B cell (primary cell): ENCODE measurements around the gene CDH13. TPM values are rescaled to one million over a fixed set of nuclear protein-coding genes. Genes with fewer than 3 reads are reported as not detected.

Experiments used
- ATAC-seq: fragments of 200-7000 bp; cut with Tn5 transposase; one replicate; pipeline ENCODE4 v1.10.0; 2021; ENCODE audit warnings: low read depth, mild to moderate bottlenecking, moderate number of reproducible peaks, moderate library complexity
- CTCF ChIA-PET: fragments of 350-600 bp; sonication (Branson Sonifier 250); formaldehyde crosslinking; loops from one replicate; lab custom pipeline; 2021; ENCODE audit warnings: antibody characterized with exemption, inconsistent platforms; lab: Charles Lee
- POLR2A ChIA-PET: fragments of 350-600 bp; sonication (Branson Sonifier 250); formaldehyde crosslinking; loops from one replicate; lab custom pipeline; 2021; ENCODE audit warnings: antibody characterized with exemption; lab: Charles Lee
- DNase-seq: peaks from one replicate; pipeline ENCODE4 v3.0.0; 2013
- H2AFZ ChIP-seq: 2 replicates; pipeline ENCODE4 v1.6.1; 2012; ENCODE audit warnings: mild to moderate bottlenecking, low read depth, low read length; ENCODE audit not compliant: insufficient read depth, poor library complexity, severe bottlenecking
- H3K27ac ChIP-seq, 2 donors: 1 replicate in 1 of 2; 2 replicates in 1 of 2; pipeline ENCODE4 v1.5.1; 2012 to 2013; ENCODE audit warnings: low read length in 2 of 2, mild to moderate bottlenecking in 2 of 2, moderate library complexity in 1 of 2
- H3K27me3 ChIP-seq, 4 experiments: fragments of 200-600 bp in 1 of 4; sonication (generic) in 1 of 4; replicated peaks in 1 of 4; 1 replicate in 2 of 4; 2 replicates in 2 of 4; pipeline versions ENCODE4 v1.6.1 to v1.7.0; 2013 to 2016; ENCODE audit warnings: low read length in 3 of 4, mild to moderate bottlenecking in 2 of 4, mixed read lengths in 1 of 4, moderate library complexity in 1 of 4; ENCODE audit not compliant: insufficient read depth in 4 of 4, control insufficient read depth in 3 of 4; ENCODE audit errors: control extremely low read depth in 1 of 4
- H3K36me3 ChIP-seq, 2 experiments: replicated peaks in 1 of 2; 1 replicate in 1 of 2; 2 replicates in 1 of 2; pipeline versions ENCODE4 v1.6.1 to v1.7.1; 2013; ENCODE audit warnings: low read length in 1 of 2; ENCODE audit not compliant: insufficient read depth in 2 of 2, control insufficient read depth in 1 of 2; ENCODE audit errors: control extremely low read depth in 1 of 2, extremely low read depth in 1 of 2
- H3K4me1 ChIP-seq, 2 donors: fragments of 200-600 bp in 1 of 2; sonication (generic) in 1 of 2; 1 replicate in 1 of 2; 2 replicates in 1 of 2; pipeline versions ENCODE4 v1.5.1 to v1.6.1; 2013 to 2017; ENCODE audit warnings: low read length in 2 of 2; ENCODE audit not compliant: control insufficient read depth in 2 of 2, insufficient read depth in 2 of 2
- H3K4me2 ChIP-seq: replicated peaks from 2 replicates; pipeline ENCODE3; 2012; ENCODE audit warnings: mild to moderate bottlenecking, low read depth, low read length; ENCODE audit not compliant: poor library complexity, severe bottlenecking
- H3K4me3 ChIP-seq, 5 experiments: fragments of 200-600 bp in 1 of 5; sonication (generic) in 1 of 5; 1 replicate in 3 of 5; 2 replicates in 2 of 5; pipeline versions ENCODE4 v1.5.1 to v1.7.0; 2011 to 2016; ENCODE audit warnings: low read length in 4 of 5, mild to moderate bottlenecking in 4 of 5, low read depth in 2 of 5, control low read depth in 1 of 5, moderate library complexity in 1 of 5; ENCODE audit not compliant: insufficient read depth in 1 of 5; ENCODE audit errors: control extremely low read depth in 1 of 5, extremely low read depth in 1 of 5
- H3K79me2 ChIP-seq: fragments of 200-600 bp; sonication (generic); one replicate; pipeline ENCODE4 v1.6.0; 2016; ENCODE audit warnings: low read length; ENCODE audit not compliant: control insufficient read depth, insufficient read depth
- H3K9ac ChIP-seq: fragments of 200-600 bp; sonication (generic); 2 replicates; pipeline ENCODE4 v1.6.1; 2017; ENCODE audit warnings: mild to moderate bottlenecking, low read length, moderate library complexity
- H3K9me3 ChIP-seq, 3 donors: one replicate each; pipeline versions ENCODE4 v1.6.1 to v1.7.1; 2013; ENCODE audit warnings: low read length in 2 of 3; ENCODE audit not compliant: control insufficient read depth in 2 of 3, insufficient read depth in 1 of 3; ENCODE audit errors: control extremely low read depth in 1 of 3
- H4K20me1 ChIP-seq: 2 replicates; pipeline ENCODE4 v1.6.0; 2012; ENCODE audit warnings: mild to moderate bottlenecking, low read length; ENCODE audit not compliant: insufficient read depth, control insufficient read depth, poor library complexity, severe bottlenecking
- H3K27ac Mint-ChIP-seq: one replicate; pipeline ENCODE4 v1.8.0; 2021; ENCODE audit warnings: mixed read lengths
- H3K27me3 Mint-ChIP-seq: one replicate; pipeline ENCODE4 v1.8.0; 2021; ENCODE audit warnings: mixed read lengths
- H3K4me1 Mint-ChIP-seq: one replicate; pipeline ENCODE4 v1.8.0; 2021; ENCODE audit warnings: mixed read lengths
- H3K4me3 Mint-ChIP-seq: one replicate; pipeline ENCODE4 v1.8.0; 2021; ENCODE audit warnings: mixed read lengths
- H3K9me3 Mint-ChIP-seq: one replicate; pipeline ENCODE4 v1.8.0; 2022; ENCODE audit warnings: mixed read lengths; ENCODE audit not compliant: insufficient read depth
- EZH2 ChIP-seq: IDR thresholded peaks from 2 replicates; pipeline ENCODE4 v1.6.1; 2012; ENCODE audit warnings: borderline replicate concordance, low read depth, mild to moderate bottlenecking, moderate library complexity, low read length; ENCODE audit not compliant: insufficient read depth, poor library complexity, severe bottlenecking
- WGBS: methylation state at CpG from one replicate; pipeline ENCODE4 v1.1.5; 2013; ENCODE audit warnings: missing lambda C conversion rate; ENCODE audit not compliant: insufficient coverage; 5-methylcytosine and 5-hydroxymethylcytosine counted together
- intact Hi-C: fragments of 100-400 bp; cut with micrococcal nuclease; formaldehyde crosslinking; loops from one replicate; pipeline ENCODE4 v1.10.0; 2022
- polyA plus RNA-seq: library from polyadenylated mRNA; depleted of rRNA; stranded (reverse); fragments of >200 nt; gene quantifications from 2 replicates; pipeline ENCODE4 v1.2.3, GENCODE V29; 2012
- total RNA-seq, 2 donors: library from RNA; stranded (reverse); fragments of 120-200 nt in 1 of 2; gene quantifications; 1 replicate in 1 of 2; 2 replicates in 1 of 2; pipeline versions ENCODE4 v1.2.3 to v1.2.4, GENCODE V29; 2013 to 2022
- TF ChIP-seq, protein P1 (sequence below): fragments of 200-600 bp; IDR thresholded peaks from one replicate; pipeline ENCODE4 v1.8.0; 2022; ENCODE audit warnings: antibody characterized with exemption, mild to moderate bottlenecking

The CDH13 gene
- total and polyA plus RNA-seq, 2 donors (not counting 1 experiment from before 2014, with no cell fraction given), result not detected

- no peak overlapping the region for H3K9ac ChIP-seq
- H3K4me2 ChIP-seq, result no peak overlapping the region
- no peak for DNase-seq
- TF ChIP-seq EZH2, result no peak
- TF ChIP-seq, protein P1, sequence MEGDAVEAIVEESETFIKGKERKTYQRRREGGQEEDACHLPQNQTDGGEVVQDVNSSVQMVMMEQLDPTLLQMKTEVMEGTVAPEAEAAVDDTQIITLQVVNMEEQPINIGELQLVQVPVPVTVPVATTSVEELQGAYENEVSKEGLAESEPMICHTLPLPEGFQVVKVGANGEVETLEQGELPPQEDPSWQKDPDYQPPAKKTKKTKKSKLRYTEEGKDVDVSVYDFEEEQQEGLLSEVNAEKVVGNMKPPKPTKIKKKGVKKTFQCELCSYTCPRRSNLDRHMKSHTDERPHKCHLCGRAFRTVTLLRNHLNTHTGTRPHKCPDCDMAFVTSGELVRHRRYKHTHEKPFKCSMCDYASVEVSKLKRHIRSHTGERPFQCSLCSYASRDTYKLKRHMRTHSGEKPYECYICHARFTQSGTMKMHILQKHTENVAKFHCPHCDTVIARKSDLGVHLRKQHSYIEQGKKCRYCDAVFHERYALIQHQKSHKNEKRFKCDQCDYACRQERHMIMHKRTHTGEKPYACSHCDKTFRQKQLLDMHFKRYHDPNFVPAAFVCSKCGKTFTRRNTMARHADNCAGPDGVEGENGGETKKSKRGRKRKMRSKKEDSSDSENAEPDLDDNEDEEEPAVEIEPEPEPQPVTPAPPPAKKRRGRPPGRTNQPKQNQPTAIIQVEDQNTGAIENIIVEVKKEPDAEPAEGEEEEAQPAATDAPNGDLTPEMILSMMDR, result no peak
- no peak for ATAC-seq
- peaks cover 0 to 2% (median 0%) of the 10 kb centered on the region in 3 donors for H3K9me3 ChIP-seq
- H2AFZ ChIP-seq, result no peak overlapping the region
- Mint-ChIP-seq H3K27ac (no peak overlapping the region), H3K4me1 (no peaks in the 10 kb centered on the region), H3K4me3 (no peak overlapping the region), H3K27me3 (no peaks in the 10 kb centered on the region), H3K9me3 (no peaks in the 10 kb centered on the region)
- no peaks in the 10 kb centered on the region for H4K20me1 ChIP-seq
- WGBS, result 89% methylated on average over 6 of the region's 10 CpGs
- H3K4me1 ChIP-seq, result no peaks in the 10 kb centered on the region
- no peaks in the 10 kb centered on the region for H3K79me2 ChIP-seq
- no peak overlapping the region for H3K27ac ChIP-seq
- H3K4me3 ChIP-seq, result no peak overlapping the region
- ChIA-PET CTCF (no interaction called here), POLR2A (no interaction called here)
- H3K27me3 ChIP-seq, result no peaks in the 10 kb centered on the region
- intact Hi-C loops, result no loop called here
- H3K36me3 ChIP-seq, result no peaks in the 10 kb centered on the region
These were observed 334.1 kb downstream of the CDH13 start for GRCh38 chr16:82960918-82961317.

GRCh38 chr16:82963653-82964052 is 336.9 kb downstream of the CDH13 start:
- DNase-seq, result no peak
- no peak overlapping the region for H3K9ac ChIP-seq
- POLR2A ChIA-PET, result no interaction called here

More at GRCh38 chr16:82963653-82964052, 336.9 kb downstream of the CDH13 start:
- Histone ChIP-seq H3K27ac (no peak overlapping the region), H4K20me1 (no peaks in the 10 kb centered on the region), H3K4me1 (no peaks in the 10 kb centered on the region), H2AFZ (no peak overlapping the region), H3K79me2 (no peaks in the 10 kb centered on the region), H3K36me3 (no peaks in the 10 kb centered on the region), H3K9me3 (peaks cover 0 to 2% (median 0%) of the 10 kb centered on the region in 3 donors), H3K4me3 (no peak overlapping the region), H3K4me2 (no peak overlapping the region), H3K27me3 (no peaks in the 10 kb centered on the region)
- TF ChIP-seq, protein P1, result no peak
- TF ChIP-seq EZH2, result no peak
- no peak overlapping the region for H3K27ac Mint-ChIP-seq
- 86% methylated on average over 9 of the region's 11 CpGs for WGBS
- no peak for ATAC-seq
- H3K9me3 Mint-ChIP-seq, result no peaks in the 10 kb centered on the region
- no peaks in the 10 kb centered on the region for H3K4me1 Mint-ChIP-seq
- intact Hi-C loops, result no loop called here
- no peaks in the 10 kb centered on the region for H3K27me3 Mint-ChIP-seq
- CTCF ChIA-PET, result no interaction called here
- no peak overlapping the region for H3K4me3 Mint-ChIP-seq
